Uterus (tissue), 2 donors: ENCODE measurements around the gene CYB5R4.

ENCODE experiments used
- POLR2A ChIP-seq, 2 donors: fragments of 450-650 bp; IDR thresholded peaks; one replicate each; pipeline ENCODE4 v1.6.1; 2016; ENCODE audit warnings: antibody characterized with exemption in 2 of 2, mild to moderate bottlenecking in 1 of 2, moderate library complexity in 1 of 2
- TF ChIP-seq, protein P1 (sequence below), 4 experiments: fragments of 200-600 bp in 2 of 4; fragments of 450-650 bp in 2 of 4; sonication (generic) in 2 of 4; IDR thresholded peaks; one replicate each; pipeline ENCODE4 v1.5.1; 2016 to 2019; ENCODE audit warnings: antibody characterized with exemption in 4 of 4, mild to moderate bottlenecking in 2 of 4, moderate library complexity in 1 of 4

DNA sequence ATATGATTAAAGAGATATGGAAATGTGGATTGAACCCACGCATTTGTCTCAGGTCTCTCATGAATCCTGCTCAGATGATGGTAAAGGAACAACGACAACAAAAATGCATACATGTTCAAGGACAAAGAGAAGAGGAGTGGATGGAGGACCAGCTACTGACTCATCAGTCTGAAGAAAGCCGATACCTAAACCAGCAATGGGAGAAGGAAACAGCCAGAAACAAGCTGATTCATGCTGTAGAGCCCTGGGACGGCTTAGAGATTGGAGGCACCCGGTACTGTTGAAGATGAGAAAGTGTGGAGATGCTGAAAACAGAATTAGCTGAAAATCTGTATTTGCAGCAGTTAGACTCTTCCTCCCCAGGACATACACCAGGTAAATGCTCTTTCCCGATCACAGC is 20.8 kb upstream of the CYB5R4 start:
- no peak for TF ChIP-seq POLR2A (IDR thresholded peaks at IDR 0.05)
- TF ChIP-seq, protein P1, sequence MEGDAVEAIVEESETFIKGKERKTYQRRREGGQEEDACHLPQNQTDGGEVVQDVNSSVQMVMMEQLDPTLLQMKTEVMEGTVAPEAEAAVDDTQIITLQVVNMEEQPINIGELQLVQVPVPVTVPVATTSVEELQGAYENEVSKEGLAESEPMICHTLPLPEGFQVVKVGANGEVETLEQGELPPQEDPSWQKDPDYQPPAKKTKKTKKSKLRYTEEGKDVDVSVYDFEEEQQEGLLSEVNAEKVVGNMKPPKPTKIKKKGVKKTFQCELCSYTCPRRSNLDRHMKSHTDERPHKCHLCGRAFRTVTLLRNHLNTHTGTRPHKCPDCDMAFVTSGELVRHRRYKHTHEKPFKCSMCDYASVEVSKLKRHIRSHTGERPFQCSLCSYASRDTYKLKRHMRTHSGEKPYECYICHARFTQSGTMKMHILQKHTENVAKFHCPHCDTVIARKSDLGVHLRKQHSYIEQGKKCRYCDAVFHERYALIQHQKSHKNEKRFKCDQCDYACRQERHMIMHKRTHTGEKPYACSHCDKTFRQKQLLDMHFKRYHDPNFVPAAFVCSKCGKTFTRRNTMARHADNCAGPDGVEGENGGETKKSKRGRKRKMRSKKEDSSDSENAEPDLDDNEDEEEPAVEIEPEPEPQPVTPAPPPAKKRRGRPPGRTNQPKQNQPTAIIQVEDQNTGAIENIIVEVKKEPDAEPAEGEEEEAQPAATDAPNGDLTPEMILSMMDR (IDR thresholded peaks at IDR 0.05) = no peak
